HG03175 (cell line): ENCODE measurements around the gene BCOR.

Source experiments
- ATAC-seq: cut with Tn5 transposase; IDR thresholded peaks from one replicate; pipeline ENCODE4 v1.9.1; 2021; ENCODE audit warnings: mild to moderate bottlenecking, moderate library complexity; ENCODE audit not compliant: unreplicated experiment

BCOR gene

DNA sequence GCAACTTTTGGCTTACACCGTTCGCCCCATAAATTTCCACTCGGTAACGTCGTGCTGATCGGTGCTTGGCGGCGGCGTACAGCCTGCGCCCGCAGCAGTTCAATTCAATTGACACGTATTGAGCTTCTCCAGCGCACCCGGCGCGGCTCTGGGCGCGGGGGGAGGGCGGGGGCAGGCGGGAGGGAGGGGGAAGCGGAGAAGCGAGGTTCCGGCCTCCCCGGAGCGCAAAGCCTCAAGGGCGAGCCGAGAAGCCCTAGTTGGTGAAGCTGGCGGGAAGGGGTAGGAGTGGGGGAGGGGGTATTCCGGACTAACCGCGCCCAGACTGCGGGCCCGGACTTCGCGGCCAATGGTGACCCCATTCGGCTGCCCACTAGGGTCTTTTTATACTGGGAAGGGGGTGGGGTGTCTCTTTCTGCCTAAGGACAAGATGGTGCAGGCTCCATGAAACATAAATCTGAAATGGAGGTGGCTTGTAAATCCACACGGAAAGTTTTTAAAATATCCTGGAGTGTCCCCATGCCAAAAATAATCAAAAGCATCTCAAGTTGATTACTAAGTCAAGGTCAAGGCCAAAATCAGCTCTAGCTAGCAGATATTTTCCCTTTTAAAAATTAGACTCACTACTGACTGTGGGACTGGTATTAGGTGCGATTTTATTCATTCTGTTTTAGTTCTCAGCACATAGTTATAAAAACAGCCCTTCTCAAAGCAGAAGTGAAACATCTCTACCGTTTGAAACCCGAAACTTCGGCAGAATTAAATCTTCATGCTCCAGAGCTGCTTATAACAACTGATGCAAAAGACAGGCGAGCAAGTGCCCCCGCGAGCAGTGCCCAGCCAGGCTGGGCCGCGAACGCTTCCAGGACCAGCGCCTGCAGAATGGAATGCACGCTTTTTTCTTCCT lies 1.5 kb upstream of the BCOR start:
- ATAC-seq: peak; percentile 33

DNA sequence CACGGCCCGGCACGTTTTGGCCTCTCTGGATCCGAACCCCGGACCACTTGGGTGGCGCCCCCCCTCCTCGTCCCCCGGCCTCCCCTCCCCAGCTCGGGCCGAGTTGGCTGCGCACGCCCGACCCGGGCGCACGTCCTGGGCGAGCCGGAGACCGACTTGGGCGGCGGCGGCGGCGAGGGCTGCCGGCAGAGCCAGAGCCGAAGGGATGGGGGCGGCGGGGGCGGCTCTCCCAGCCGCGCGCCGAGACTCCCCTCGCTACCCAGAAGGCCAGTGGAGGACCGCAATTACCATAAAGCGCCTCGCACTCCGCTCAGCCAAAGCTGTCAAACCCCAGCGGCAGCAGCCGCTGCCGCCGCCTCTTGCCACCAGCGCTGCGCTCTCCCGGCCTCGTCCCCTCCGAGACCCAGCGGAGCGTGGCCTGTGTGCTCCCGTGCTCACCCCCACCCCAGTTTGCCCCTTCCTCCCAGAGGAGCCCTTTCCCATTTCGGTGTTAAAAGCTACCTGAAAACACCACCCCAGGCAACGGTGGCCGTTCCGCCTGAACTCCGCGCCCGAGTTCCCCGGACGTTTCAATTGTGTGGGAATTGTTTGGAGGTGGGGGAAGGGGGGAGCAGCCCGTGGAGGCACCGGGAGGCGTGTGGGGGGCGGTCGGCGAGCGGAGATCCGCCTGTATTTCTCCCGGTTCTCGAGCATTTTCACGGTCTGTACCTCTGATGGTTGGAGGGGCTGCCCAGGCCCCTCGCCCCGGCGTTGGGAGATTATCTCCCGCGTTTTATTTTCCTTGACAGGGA lies 701 bp upstream of the BCOR start:
- ATAC-seq: peak; percentile 33

DNA sequence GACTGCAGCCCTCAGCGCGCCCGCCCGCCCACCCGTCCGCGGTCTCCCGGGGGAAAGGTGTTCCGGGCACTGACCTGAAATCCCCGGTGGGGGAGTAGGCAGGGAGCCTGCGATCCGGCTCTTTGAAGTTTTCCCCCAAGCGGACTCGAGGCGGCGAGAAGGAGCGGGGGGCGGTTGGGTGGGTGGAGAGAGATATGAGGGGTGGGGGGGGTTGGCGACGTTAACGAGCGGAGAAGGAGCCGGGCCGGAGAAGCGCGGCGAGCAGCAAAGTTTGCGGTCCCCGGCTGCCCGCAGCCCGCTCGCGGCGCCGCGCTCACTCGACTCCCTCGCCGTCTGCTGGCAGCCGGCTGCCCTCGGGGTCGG lies 636 bp downstream of the BCOR start:
- no peak for ATAC-seq

DNA sequence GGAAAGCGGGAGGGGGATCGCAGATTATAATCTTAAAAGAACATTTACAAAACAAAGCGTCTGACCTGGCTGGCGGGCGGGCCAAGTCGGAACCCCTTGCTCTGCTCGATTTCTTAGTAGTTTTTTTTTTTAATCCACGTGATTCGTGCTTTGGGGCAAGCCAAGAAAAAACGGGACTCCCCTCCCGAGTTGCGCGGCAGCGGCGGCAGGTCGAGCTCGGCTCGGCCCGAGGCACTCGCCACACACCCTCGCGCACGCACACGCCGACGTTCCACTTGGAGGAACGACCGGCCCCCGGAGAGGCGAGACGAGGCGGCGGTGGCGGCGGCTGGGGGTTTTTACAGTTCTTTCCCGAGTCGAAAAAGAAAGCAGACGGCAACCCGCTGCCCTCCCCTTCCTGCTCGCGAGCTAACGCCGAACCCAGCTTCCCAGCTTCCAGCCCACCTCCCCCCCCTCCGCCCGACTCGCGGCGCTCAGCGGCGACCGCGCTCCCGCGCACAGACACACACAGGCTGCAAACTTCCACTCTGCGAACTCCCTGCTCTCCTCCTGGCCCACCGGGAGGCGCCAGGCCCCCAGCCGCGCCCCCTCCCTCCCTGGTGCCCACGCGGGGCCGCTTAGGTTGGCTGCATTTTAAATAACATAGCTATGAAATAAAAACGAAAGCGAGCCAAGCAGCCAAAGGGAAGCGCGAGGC lies 1.2 kb downstream of the BCOR start:
- no peak for ATAC-seq

DNA sequence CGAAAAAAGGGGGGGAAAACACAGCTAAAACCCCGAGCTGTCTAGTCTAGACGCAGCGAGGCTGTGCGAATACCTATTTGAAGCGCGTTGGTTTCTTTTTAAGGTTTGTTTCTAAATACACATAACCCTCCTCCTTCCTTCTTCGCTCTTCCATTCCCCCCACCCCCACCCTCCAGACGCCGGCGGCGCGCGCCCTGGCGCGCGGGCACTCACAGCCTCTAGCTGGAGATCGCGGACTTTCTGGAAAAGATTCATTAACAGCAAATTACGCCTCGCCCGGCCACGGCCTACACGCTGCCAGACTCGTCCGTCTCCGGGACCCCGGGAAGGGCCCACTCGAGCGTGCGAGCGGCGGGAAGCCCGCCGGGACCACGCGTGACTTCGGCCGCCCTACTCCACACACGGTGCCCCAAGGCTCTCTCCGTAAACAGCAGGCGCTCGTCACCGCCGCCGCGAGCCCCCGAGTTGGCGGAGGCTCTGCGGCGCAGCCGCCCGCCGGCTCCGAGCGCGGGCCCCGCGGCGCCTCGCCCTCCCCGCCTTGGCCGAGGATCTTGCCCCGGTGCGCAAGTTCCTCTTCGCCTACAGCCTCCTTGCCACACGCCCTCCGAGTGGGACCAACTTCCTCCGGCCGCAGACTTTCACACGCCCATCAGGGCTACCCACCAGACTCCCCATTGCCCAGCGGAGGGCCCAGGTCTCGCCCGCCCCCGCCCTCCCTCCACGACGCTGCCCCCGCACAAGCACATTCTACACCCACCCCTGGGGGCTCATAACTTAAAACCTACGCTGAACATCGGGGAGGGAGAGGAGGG lies 2.0 kb downstream of the BCOR start:
- no peak for ATAC-seq

DNA sequence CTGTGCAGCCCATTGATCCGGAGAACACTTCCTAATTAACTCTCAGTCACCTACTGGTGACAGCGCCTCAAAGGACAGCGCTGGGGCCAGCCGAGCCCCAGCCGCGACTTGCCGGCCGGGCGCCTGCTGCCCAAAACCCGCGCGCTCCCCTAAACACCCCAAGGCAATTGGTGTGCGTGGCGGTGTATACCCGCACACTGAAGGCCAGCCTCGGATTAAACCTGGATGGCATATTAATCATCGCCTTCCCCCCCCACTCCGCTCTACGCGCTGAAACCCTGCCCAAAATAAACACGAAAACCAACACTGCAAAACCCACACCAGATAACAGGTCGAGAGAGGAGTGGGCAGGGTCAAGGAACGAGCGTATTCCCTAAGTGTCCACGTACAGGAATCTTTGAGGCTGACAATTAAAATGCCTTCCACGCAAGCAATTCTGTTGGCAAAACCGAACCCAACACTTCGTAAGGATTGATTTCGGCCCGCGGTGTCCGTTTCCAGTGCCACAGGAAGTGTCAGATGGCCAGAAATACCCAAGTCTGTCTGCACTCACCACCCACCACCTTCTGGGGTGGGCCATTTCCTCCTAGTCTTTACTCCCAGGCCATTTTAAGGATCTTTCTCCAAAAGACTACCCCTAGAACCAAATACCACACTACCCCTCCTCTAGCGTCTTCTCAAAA lies 2.7 kb downstream of the BCOR start:
- ATAC-seq: no peak

DNA sequence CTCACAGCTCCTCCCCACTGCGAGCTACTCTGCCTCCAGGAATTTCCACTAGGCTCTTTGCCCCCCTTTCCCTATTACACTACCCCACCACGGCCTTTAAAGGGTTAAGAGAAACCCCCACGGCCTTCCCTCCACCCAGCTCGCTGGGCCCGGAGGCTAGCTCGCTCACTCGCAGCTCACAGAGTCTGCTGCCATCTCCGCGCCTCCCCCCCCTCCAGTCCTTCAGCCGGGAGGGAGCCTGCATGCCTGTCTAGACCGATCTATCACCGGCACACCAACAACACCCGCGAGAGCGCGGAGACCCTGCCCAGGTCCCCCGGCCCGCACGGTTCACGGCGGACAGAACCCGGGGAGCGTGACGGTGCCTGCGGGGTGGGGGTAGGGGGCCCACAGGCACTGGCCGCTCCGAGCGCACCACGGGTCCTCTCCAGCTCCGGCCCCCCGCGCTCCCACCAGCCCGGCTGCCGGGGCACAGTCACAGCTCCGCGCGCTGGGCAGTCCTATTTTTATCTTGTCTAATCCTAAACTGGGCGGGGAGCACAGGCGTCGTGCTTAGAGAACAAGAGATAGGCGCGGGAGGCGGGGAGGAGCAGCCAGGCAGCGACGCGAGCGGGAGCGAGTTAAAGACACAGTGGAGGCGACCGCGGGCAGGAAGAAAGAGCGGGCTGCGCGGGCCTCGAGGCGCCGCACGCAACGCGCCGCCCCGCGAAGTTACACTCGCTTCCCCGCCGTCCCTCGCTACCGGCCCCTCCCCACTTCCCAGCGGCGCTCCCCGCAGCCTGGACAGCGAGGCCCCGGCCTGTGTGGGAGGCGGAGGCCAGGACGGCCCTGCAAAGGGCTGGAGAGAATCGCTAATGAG lies 3.5 kb downstream of the BCOR start:
- ATAC-seq: no peak

DNA sequence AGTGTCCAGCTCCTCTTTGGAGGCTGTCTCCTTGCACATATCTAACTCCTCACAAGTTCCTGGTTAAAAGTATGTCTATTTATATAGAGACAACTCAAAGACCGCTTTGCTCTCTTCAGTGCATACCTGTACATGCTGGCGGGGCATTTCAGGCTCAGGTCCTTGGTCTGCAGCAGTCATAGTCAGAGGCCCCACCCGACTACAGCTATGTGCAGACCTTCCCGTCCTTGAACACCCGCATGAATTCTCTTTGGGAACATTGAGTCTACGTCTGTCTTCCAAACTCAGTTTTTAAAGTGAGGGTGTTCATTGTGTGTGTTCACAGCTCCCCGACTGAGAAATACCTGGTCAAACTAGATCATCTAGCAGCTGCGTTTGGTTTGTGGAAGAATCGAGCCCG lies 4.2 kb downstream of the BCOR start:
- ATAC-seq: no peak

DNA sequence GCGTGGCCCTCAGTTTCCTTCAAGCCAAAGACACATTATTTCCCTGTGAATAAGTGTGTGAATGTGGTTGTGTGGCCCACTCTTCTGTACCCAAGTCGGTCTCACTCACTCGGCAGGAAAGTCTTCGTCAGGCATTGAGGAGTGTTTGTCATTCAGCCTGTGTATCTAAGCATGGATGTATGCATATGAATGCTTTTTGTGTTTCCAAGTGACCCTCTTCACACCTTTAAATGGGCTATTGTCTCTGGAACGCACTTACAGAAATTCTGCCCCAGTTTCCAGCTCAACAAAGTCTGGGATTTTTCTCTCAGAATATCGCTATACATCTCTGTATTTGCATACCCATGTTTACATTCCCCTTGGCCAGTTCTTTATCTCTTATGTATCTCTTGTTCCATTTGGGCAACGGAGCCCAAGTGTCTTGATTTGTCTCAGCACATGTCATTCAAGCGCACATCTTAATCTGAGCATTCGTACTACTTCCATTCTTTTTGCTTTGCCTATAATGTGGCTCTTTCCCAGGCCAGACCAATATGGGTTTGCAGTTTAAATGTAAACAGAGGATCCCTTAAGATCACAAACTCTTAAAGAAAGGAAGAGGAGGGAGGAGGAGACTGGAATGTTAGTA lies 4.8 kb downstream of the BCOR start:
- ATAC-seq: no peak

DNA sequence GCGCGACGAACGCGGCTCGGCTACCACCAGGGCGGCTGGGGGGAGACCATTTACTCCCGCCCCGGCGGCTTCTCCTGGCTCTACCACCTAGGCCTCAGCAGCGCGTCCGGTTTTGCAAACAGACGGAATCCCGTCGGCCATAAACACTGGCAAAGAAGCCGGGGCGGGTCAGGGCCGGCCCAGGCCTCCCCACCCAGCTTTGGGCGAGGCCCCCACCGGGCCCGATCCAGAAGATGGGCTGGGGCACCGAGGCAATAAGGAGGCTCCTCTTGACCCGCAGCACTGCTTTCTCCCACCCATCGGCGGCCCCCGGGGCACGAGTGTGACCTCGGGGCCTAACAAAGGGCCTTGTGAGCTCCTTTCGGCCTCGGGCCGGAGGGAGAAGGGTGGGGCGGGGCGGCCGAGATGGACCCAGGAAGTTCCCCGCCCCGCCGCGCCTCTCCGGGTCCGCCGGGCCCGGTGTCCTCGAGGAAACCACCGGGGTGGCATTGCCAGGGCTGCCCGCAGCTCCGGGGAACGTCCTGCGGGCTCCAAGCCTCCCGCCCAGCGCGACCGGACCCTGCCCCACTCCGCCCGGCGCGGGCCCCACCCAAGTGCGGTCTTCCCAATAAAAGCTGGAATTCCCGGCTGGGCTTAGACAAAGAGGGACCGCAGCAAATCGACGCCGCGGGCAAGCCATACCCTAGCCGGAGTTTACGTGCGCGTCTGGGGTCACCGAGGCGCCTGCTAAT lies 5.9 kb downstream of the BCOR start:
- ATAC-seq: no peak

DNA sequence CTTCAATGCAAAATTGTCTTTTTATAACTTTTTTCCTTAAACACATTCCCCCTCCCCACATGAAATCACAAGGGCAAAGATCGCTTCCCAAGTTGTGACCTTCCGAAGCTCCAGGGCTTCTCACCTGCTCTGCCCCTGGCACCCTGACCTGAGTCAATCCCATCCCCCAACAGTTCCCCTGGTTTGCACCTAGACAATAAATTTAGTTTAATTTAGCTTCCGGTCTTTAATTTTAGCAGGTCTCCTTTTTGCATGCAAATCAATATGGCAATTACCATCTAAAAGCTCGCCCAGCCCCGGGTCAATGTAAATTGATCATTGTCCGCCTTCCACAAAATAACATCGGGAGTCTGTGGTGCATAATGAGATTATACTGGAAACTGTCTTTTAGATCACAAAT lies 6.8 kb downstream of the BCOR start:
- ATAC-seq: no peak

DNA sequence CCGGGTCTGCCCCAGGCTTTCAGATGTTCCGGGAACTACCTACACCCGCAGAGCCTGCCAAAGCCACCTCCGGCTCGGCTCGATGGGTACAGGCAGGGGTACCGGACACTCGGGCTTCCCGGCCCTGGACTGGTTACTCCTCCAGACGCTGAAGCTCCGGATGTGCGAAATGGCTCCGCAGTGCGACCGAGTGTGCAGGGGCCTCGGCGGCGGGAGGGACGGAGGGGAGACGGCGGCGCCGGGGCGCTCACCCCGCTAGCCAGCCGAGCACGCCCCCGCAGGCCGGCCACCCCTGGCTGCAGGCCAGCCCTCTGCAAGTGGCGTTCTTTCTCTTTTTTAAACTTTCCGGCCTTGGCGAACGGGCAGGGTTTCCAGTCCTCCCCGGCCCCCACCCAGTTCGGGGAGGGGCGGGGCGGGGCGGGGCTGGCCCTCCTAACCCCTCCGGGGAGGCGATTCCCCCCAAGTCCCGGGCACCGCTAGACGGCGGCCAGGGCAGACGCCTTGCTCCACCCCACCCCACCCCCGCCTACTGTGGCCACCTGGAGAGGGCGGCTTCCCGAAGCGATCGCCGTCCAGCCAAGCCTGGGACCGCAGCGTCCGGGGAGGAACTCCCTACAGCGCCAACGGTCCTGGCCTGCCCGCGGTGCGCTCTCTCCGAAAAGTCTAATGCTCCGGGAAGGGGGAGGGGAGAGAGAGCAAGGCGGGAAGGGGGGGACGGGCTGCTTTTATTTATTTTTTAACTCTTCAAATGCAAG lies 7.5 kb downstream of the BCOR start:
- no peak for ATAC-seq

DNA sequence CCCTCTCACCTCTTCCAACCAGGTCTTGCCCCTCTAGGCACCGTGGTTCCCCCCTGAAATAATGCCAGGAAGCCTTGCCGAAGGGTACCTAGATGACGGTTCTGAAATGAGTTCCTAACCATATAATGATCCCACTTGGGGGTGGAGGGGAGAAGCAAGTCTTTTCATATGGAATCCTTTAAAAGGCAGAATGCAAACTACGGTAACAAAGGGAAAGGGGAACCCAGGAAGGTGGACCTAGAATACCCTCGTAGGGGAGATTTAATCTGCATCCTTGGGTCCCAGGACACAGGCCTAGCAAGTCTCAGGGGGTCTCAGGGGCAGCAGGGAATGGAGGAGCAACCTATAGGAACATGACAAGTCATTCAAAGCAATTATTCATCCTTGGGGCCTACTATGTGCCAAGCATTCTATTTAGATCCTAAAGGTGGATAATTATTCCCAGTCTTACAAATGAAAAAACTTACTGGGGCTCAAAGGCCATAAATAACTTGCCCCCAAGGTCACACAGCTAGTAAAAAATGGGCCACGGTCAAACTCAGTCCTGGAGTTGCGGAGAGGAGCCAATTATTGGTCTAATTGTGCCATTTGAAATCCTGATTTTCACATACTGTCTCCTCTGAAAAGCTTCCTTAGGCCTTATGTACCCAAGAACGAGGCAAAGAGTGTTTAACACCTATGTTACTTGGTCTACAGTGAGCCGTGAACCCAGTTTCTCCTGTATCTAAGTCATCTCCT lies 8.8 kb downstream of the BCOR start:
- no peak for ATAC-seq

DNA sequence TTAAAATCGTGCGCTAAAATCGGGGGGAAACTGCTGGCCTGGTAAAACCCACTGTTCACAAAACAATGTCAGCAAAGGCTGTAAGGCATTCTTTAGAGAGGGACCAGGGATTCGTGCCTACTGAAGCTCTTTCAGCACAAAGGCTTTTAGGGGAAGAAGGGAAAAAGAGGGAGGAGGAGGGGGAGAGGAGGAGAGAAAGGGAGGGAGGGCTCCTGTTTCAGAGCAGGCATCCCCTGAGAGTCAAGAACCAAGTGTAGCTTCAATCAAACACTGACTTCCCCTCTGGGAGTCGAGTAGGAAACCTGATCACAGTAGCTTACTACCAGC lies 9.5 kb downstream of the BCOR start:
- no peak for ATAC-seq

DNA sequence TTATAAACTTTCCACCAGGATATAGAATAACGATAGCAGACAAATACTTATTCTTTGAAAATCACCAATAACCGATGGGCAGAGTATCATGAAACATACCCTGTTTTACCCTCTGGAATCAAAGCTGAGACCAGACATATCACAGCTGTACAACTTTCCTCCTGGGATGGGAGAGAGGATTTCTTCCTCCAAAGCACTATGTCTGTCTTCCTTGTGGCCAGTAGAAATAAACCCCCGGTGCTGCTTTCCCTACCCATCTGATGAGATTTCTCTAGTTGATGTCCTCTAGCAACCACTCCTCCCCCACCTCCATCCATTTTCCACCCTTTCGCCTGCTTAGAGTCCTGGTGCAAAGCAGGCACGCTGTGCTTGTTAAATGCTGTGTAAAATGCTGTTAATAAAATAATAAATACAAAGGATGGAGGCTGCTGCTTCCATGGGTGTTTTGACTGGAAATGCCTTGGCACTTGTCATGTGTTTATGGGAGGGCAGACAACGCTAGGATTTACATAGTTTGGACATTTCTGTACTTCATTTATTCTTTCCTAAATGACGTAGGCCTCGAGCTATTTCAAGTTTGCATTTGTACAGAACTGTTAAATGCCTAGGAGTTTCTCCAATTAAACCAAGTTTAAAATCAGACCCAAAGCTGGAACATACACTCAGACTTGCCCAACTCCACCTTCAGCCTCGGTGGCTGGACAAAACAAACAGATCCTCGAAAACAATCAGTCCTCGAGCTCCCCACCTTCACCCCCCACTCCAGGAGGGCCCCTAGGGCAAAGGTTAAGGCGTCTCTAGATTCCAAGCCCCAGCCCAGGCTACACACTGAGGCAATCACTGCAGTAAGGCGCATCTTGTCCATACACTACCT lies 10.1 kb downstream of the BCOR start:
- no peak for ATAC-seq
